Sigmoid colon (tissue), 7 donors: ENCODE results near the gene EFNA5. TPM values are rescaled to one million over a fixed set of nuclear protein-coding genes. Genes with fewer than 3 reads are reported as not detected.

ENCODE experiments used
- DNase-seq: peaks from one replicate; pipeline ENCODE4 v3.0.0-alpha.2; 2019
- H3K27ac ChIP-seq, 4 donors: fragments of 200-600 bp; sonication (generic); one replicate each; pipeline ENCODE4 v1.5.1; 2016 to 2019; ENCODE audit warnings: mild to moderate bottlenecking in 1 of 4
- H3K27me3 ChIP-seq, 3 donors: fragments of 200-600 bp; sonication (generic); one replicate each; pipeline ENCODE4 v1.5.1; 2019; ENCODE audit warnings: mild to moderate bottlenecking in 1 of 3
- H3K36me3 ChIP-seq, 4 donors: fragments of 200-600 bp; sonication (generic); one replicate each; pipeline ENCODE4 v1.5.1; 2016 to 2019
- H3K4me1 ChIP-seq, 4 donors: fragments of 200-600 bp; sonication (generic); one replicate each; pipeline ENCODE4 v1.5.1; 2017 to 2019
- H3K4me3 ChIP-seq, 4 donors: fragments of 200-600 bp; sonication (generic); one replicate each; pipeline ENCODE4 v1.5.1; 2017 to 2019; ENCODE audit warnings: mild to moderate bottlenecking in 2 of 4, moderate library complexity in 1 of 4
- H3K9me3 ChIP-seq, 4 donors: fragments of 200-600 bp in 3 of 4; sonication (generic) in 3 of 4; one replicate each; pipeline versions ENCODE4 v1.5.1 to v1.6.1; 2013 to 2019
- CTCF ChIP-seq, 4 experiments: fragments of 450-650 bp in 3 of 4; fragments of 200-600 bp in 1 of 4; IDR thresholded peaks; one replicate each; pipeline ENCODE4 v1.5.1; 2016 to 2019; ENCODE audit warnings: antibody characterized with exemption in 4 of 4, mild to moderate bottlenecking in 3 of 4, moderate library complexity in 2 of 4
- EP300 ChIP-seq, 4 donors: sonication (generic); formaldehyde crosslinking; IDR thresholded peaks; one replicate each; pipeline ENCODE4 v1.6.1; 2017; ENCODE audit warnings: antibody characterized with exemption in 4 of 4
- POLR2A ChIP-seq, 2 donors: fragments of 450-650 bp; IDR thresholded peaks; one replicate each; pipeline ENCODE4 v1.6.1; 2016; ENCODE audit warnings: antibody characterized with exemption in 2 of 2, mild to moderate bottlenecking in 2 of 2, moderate library complexity in 2 of 2
- POLR2AphosphoS5 ChIP-seq, 4 donors: sonication (generic); formaldehyde crosslinking; IDR thresholded peaks; one replicate each; pipeline ENCODE4 v1.6.1; 2017; ENCODE audit warnings: antibody characterized with exemption in 4 of 4
- WGBS, 2 donors: extraction: QIAGEN DNeasy Blood & Tissue Kit; methylation state at CpG; one replicate each; pipeline ENCODE4 v1.1.7; 2013; 5-methylcytosine and 5-hydroxymethylcytosine counted together
- intact Hi-C: fragments of 100-400 bp; cut with DNase I; formaldehyde crosslinking; loops from one replicate; pipeline ENCODE4 v1.15.1; 2023
- polyA plus RNA-seq, 3 donors: library from polyadenylated mRNA; stranded (reverse); fragments of 200-250 nt; gene quantifications; one replicate each; pipeline ENCODE4 v1.2.3, GENCODE V29; 2013
- total RNA-seq, 4 donors: library from RNA; depleted of rRNA; stranded (reverse); fragments of >200 nt; gene quantifications; one replicate each; pipeline ENCODE4 v1.1.0, GENCODE V29; 2016
- donor health status: healthy with polysubstance abuse.
- donor health status: Bipolar disorder and iron deficiency.
- donor health status: healthy.

The EFNA5 gene
- 10 to 100 TPM in 1 of 4 donors, 1 to 10 TPM in 3; 6.8 to 10.8 (median 9.6) TPM for total RNA-seq
- polyA plus RNA-seq, result 1 to 10 TPM in 2 of 3 donors, under 1 TPM in 1; 0.60 to 4.4 (median 1.4) TPM

- 0% methylated on average over 84 of the region's 84 CpGs for WGBS, 2 donors
- no peaks in the 10 kb centered on the region for H3K36me3 ChIP-seq
- H3K4me3 ChIP-seq, result peak within 1 kb of the TSS; percentile 47 to 68 (median 66)
- intact Hi-C loops, result loop anchor here (5.0 kb wide), 2 partner anchors 99 to 309 kb away; no protein-coding TSS in a partner anchor
- peaks cover 0 to 23% (median 0%) of the 10 kb centered on the region in 3 donors for H3K27me3 ChIP-seq
- peak; percentile 77 for DNase-seq
- H3K9me3 ChIP-seq, result no peaks in the 10 kb centered on the region
- peak within 1 kb of the TSS; percentile 59 to 79 (median 74) for H3K27ac ChIP-seq
- peaks cover 0 to 30% (median 25%) of the 10 kb centered on the region in 4 donors for H3K4me1 ChIP-seq
- no peak for TF ChIP-seq POLR2AphosphoS5 (IDR thresholded peaks at IDR 0.05)
- TF ChIP-seq CTCF (IDR thresholded peaks at IDR 0.05), result no peak
- no peak for TF ChIP-seq POLR2A (IDR thresholded peaks at IDR 0.05)
- TF ChIP-seq EP300 (IDR thresholded peaks at IDR 0.05), result no peak
Observed at GRCh38 chr5:107670932-107671741, at the start of gene EFNA5. Gene EFNA5, minus strand, starts transcription at chr5:107670937.

- no peak for DNase-seq
- H3K27me3 ChIP-seq, result no peaks in the 10 kb centered on the region
- 84 to 92% methylated on average over 6 of the region's 6 CpGs for WGBS, 2 donors
- intact Hi-C loops, result no loop called here
- H3K27ac ChIP-seq, result no peak overlapping the region
- TF ChIP-seq CTCF (IDR thresholded peaks at IDR 0.05) (no peak), POLR2AphosphoS5 (IDR thresholded peaks at IDR 0.05) (no peak)
- H3K4me1 ChIP-seq, result no peaks in the 10 kb centered on the region
- H3K9me3 ChIP-seq, result peaks cover 0 to 3% (median 0%) of the 10 kb centered on the region in 4 donors
- no peaks in the 10 kb centered on the region for H3K36me3 ChIP-seq
- no peak overlapping the region for H3K4me3 ChIP-seq
Observed at GRCh38 chr5:107719034-107719606, 48.4 kb upstream of the EFNA5 start.

GRCh38 chr5:107717816-107718215, 47.1 kb upstream of the EFNA5 start:
- Histone ChIP-seq H3K9me3 (peaks cover 0 to 3% (median 0%) of the 10 kb centered on the region in 4 donors), H3K27me3 (no peaks in the 10 kb centered on the region), H3K27ac (no peak overlapping the region), H3K4me1 (no peaks in the 10 kb centered on the region), H3K36me3 (no peaks in the 10 kb centered on the region), H3K4me3 (no peak overlapping the region)
- WGBS, 2 donors, result 75 to 81% methylated on average over 1 of the region's 1 CpG
- no peak for TF ChIP-seq CTCF (IDR thresholded peaks at IDR 0.05)
- no peak for TF ChIP-seq POLR2A (IDR thresholded peaks at IDR 0.05)
- TF ChIP-seq EP300 (IDR thresholded peaks at IDR 0.05), result no peak
- no peak for TF ChIP-seq POLR2AphosphoS5 (IDR thresholded peaks at IDR 0.05)
- intact Hi-C loops, result no loop called here
- no peak for DNase-seq

GRCh38 chr5:107713228-107713627, 42.5 kb upstream of the EFNA5 start:
- intact Hi-C loops, result no loop called here
- WGBS, 2 donors, result 78 to 86% methylated on average over 5 of the region's 5 CpGs
- no peak overlapping the region for H3K27ac ChIP-seq
- TF ChIP-seq CTCF (IDR thresholded peaks at IDR 0.05) (no peak), POLR2AphosphoS5 (IDR thresholded peaks at IDR 0.05) (no peak), POLR2A (IDR thresholded peaks at IDR 0.05) (no peak), EP300 (IDR thresholded peaks at IDR 0.05) (no peak)
- no peaks in the 10 kb centered on the region for H3K27me3 ChIP-seq
- no peak overlapping the region for H3K4me3 ChIP-seq
- H3K4me1 ChIP-seq, result no peaks in the 10 kb centered on the region
- H3K9me3 ChIP-seq, result no peaks in the 10 kb centered on the region
- no peak for DNase-seq
- no peaks in the 10 kb centered on the region for H3K36me3 ChIP-seq
